Ishikawa (cell line): ENCODE results near the gene TPD52L2.

Experiments
- CEBPB ChIP-seq: IDR thresholded peaks from 2 replicates; pipeline ENCODE4 v1.6.1; 2012
- CREB1 ChIP-seq: IDR thresholded peaks from 2 replicates; pipeline ENCODE4 v1.6.1; 2012; ENCODE audit warnings: low read depth
- EGR1 ChIP-seq: IDR thresholded peaks from 2 replicates; pipeline ENCODE4 v1.6.1; 2012
- EP300 ChIP-seq: IDR thresholded peaks from 2 replicates; pipeline ENCODE4 v1.6.1; 2012; ENCODE audit warnings: borderline replicate concordance
- FOXM1 ChIP-seq: IDR thresholded peaks from 2 replicates; pipeline ENCODE4 v1.6.1; 2012; ENCODE audit warnings: low read depth, borderline replicate concordance
- NFIC ChIP-seq: IDR thresholded peaks from 2 replicates; pipeline ENCODE4 v1.6.1; 2012
- RAD21 ChIP-seq: IDR thresholded peaks from 2 replicates; pipeline ENCODE4 v1.6.1; 2012; ENCODE audit warnings: low read depth
- TAF1 ChIP-seq: IDR thresholded peaks from 2 replicates; pipeline ENCODE4 v1.6.1; 2012; ENCODE audit warnings: low read depth, mild to moderate bottlenecking
- TCF12 ChIP-seq: IDR thresholded peaks from 2 replicates; pipeline ENCODE4 v1.6.1; 2012; ENCODE audit warnings: low read depth
- TEAD4 ChIP-seq: IDR thresholded peaks from 2 replicates; pipeline ENCODE4 v1.6.1; 2012
- YY1 ChIP-seq: IDR thresholded peaks from 2 replicates; pipeline ENCODE4 v1.6.1; 2012; ENCODE audit warnings: low read depth
- ZBTB7A ChIP-seq: IDR thresholded peaks from 2 replicates; pipeline ENCODE4 v1.6.1; 2012; ENCODE audit warnings: low read depth
- TF ChIP-seq, protein P1 (sequence below): IDR thresholded peaks from 2 replicates; pipeline ENCODE4 v1.6.1; 2012; ENCODE audit warnings: low read depth, mild to moderate bottlenecking
- TF ChIP-seq, protein P2 (sequence below): IDR thresholded peaks from 2 replicates; pipeline ENCODE4 v1.6.1; 2012
- TF ChIP-seq, protein P3 (sequence below): IDR thresholded peaks from 2 replicates; pipeline ENCODE4 v1.6.1; 2012

The TPD52L2 gene

GRCh38 chr20:63883201-63883593, 18.1 kb downstream of the TPD52L2 start:
- no peak for TF ChIP-seq YY1
- no peak for TF ChIP-seq FOXM1
- no peak for TF ChIP-seq CEBPB
- TF ChIP-seq TAF1, result no peak
- no peak for TF ChIP-seq ZBTB7A
- no peak for TF ChIP-seq TEAD4
- TF ChIP-seq TCF12, result no peak
- no peak for TF ChIP-seq NFIC

DNA sequence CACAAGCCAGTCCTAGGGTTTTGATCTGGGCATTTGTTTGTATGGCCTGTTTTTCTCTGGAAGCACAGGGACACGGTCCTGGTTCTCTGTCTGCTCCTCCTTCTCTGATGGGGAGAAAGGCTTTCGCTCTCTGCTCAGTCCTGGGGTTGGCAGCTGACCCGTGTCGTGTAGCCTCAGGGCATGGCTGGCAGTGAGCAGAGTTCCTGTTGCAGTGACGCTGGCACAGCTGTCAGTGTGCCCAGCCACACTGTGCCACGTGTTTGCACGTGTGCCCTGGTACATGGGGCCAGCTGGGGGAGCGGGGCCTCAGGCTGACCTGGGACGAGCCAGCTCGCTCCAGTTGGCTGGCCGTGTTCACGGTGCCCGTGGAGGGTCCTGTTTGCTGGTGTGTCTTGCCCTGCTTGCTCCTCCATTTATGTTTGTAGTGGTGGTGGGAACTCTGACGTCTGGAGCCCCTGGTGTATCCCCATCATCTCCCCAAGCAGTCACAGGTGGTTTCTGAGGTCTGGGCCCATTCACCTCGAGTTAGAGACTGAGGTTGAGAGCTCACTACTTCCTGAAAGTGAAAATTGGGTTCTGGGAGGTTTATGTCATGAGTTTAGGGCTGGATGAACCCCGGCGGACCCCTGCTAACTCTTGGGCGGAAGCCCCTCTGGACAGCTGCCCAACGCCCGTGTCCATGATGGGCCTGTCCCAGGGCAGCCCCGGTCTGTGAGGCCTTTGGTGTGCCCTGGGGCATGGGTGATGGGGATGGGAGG, 19.6 kb downstream of the TPD52L2 start:
- TF ChIP-seq ZBTB7A (no peak), YY1 (no peak), TEAD4 (no peak), CREB1 (no peak), FOXM1 (no peak), CEBPB (no peak), TCF12 (no peak), NFIC (no peak), EP300 (no peak), EGR1 (no peak), TAF1 (no peak), RAD21 (no peak)
- TF ChIP-seq, protein P1, sequence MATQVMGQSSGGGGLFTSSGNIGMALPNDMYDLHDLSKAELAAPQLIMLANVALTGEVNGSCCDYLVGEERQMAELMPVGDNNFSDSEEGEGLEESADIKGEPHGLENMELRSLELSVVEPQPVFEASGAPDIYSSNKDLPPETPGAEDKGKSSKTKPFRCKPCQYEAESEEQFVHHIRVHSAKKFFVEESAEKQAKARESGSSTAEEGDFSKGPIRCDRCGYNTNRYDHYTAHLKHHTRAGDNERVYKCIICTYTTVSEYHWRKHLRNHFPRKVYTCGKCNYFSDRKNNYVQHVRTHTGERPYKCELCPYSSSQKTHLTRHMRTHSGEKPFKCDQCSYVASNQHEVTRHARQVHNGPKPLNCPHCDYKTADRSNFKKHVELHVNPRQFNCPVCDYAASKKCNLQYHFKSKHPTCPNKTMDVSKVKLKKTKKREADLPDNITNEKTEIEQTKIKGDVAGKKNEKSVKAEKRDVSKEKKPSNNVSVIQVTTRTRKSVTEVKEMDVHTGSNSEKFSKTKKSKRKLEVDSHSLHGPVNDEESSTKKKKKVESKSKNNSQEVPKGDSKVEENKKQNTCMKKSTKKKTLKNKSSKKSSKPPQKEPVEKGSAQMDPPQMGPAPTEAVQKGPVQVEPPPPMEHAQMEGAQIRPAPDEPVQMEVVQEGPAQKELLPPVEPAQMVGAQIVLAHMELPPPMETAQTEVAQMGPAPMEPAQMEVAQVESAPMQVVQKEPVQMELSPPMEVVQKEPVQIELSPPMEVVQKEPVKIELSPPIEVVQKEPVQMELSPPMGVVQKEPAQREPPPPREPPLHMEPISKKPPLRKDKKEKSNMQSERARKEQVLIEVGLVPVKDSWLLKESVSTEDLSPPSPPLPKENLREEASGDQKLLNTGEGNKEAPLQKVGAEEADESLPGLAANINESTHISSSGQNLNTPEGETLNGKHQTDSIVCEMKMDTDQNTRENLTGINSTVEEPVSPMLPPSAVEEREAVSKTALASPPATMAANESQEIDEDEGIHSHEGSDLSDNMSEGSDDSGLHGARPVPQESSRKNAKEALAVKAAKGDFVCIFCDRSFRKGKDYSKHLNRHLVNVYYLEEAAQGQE, result no peak
- TF ChIP-seq, protein P2, sequence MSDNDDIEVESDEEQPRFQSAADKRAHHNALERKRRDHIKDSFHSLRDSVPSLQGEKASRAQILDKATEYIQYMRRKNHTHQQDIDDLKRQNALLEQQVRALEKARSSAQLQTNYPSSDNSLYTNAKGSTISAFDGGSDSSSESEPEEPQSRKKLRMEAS, result no peak
- TF ChIP-seq, protein P3, sequence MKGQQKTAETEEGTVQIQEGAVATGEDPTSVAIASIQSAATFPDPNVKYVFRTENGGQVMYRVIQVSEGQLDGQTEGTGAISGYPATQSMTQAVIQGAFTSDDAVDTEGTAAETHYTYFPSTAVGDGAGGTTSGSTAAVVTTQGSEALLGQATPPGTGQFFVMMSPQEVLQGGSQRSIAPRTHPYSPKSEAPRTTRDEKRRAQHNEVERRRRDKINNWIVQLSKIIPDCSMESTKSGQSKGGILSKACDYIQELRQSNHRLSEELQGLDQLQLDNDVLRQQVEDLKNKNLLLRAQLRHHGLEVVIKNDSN, result no peak

- TF ChIP-seq, protein P2, result no peak
Observed at GRCh38 chr20:63885264-63886053, 20.4 kb downstream of the TPD52L2 start.

- no peak for TF ChIP-seq NFIC
- TF ChIP-seq, protein P1, result no peak
- TF ChIP-seq CEBPB, result no peak
- TF ChIP-seq TCF12, result no peak
- TF ChIP-seq FOXM1, result no peak
- no peak for TF ChIP-seq EGR1
- TF ChIP-seq, protein P3, result no peak
- no peak for TF ChIP-seq TEAD4
- TF ChIP-seq ZBTB7A, result no peak
- TF ChIP-seq, protein P2, result no peak
- TF ChIP-seq YY1, result no peak
Observed at GRCh38 chr20:63886054-63886419, 21.0 kb downstream of the TPD52L2 start.

DNA sequence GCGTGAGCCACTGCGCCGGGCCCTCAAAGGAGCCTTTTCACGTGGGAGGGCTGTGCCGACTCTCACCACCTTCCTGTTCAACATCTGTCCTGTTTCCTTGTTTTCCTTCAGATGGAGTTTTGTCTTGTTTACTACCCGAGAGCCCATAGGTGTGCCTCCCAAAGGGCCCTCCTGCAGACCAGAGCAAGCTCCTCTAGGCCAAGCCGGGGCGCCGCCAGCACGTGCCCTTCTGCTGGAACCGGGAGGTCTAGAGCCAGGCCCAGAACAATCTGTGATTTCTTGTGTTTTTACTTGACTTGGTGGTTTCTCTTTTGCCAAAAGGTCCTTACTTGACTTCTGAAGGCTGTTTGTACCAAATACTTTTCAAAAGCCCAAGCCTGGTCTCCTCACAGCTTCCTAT, 21.9 kb downstream of the TPD52L2 start:
- TF ChIP-seq RAD21 (no peak), TEAD4 (no peak), ZBTB7A (no peak), YY1 (no peak), FOXM1 (no peak)
- TF ChIP-seq, protein P1, result no peak
- TF ChIP-seq, protein P3, result no peak
